HEK293 (cell line): ENCODE results near the gene MAP3K12.

Source experiments
- CTCF ChIA-PET: fragments of 350-600 bp; formaldehyde crosslinking; extraction: SDS; loops from one replicate; lab custom pipeline; 2021; ENCODE audit warnings: antibody characterized with exemption; lab: Yijun Ruan, JAX
- POLR2A ChIA-PET: fragments of 300-600 bp; formaldehyde crosslinking; extraction: SDS; loops from one replicate; lab custom pipeline; 2020; ENCODE audit warnings: antibody characterized with exemption, inconsistent platforms; lab: Yijun Ruan, JAX
- H3K27ac ChIP-seq: fragments of 200-500 bp; sonication (Bioruptor generic); 2 replicates; pipeline ENCODE4 v1.5.1; 2014; ENCODE audit warnings: low read depth, low read length, control low read depth, inconsistent platforms; ENCODE audit errors: extremely low read depth
- H3K36me3 ChIP-seq, 2 experiments: fragments of 200-500 bp in 1 of 2; sonication (Bioruptor generic) in 1 of 2; 1 replicate in 1 of 2; 2 replicates in 1 of 2; pipeline ENCODE4 v1.5.1; 2014 to 2017; ENCODE audit warnings: inconsistent platforms in 2 of 2, low read length in 2 of 2; ENCODE audit not compliant: control insufficient read depth in 2 of 2, insufficient read depth in 1 of 2
- H3K4me1 ChIP-seq: fragments of 200-500 bp; sonication (Bioruptor generic); 2 replicates; pipeline ENCODE4 v1.5.1; 2014; ENCODE audit warnings: mild to moderate bottlenecking, low read length, inconsistent platforms; ENCODE audit not compliant: control insufficient read depth, insufficient read depth
- H3K4me3 ChIP-seq: 2 replicates; pipeline ENCODE4 v1.5.1; 2011; ENCODE audit warnings: low read depth, mild to moderate bottlenecking, control low read depth, low read length, moderate library complexity
- H3K9me3 ChIP-seq: fragments of 200-500 bp; sonication (Bioruptor generic); 2 replicates; pipeline ENCODE4 v1.5.1; 2014; ENCODE audit warnings: low read depth, low read length, inconsistent platforms; ENCODE audit not compliant: control insufficient read depth, insufficient read depth
- ELK4 ChIP-seq: IDR thresholded peaks from 2 replicates; pipeline ENCODE4 v1.6.1; 2011; ENCODE audit warnings: mild to moderate bottlenecking, low read depth, low read length, borderline replicate concordance
- KLF10 ChIP-seq: fragments of 450-650 bp; IDR thresholded peaks from 2 replicates; pipeline ENCODE4 v1.5.1; 2018; ENCODE audit warnings: missing biosample characterization, mild to moderate bottlenecking, missing genetic modification characterization
- SP7 ChIP-seq: fragments of 450-650 bp; formaldehyde crosslinking; IDR thresholded peaks from 2 replicates; pipeline ENCODE4 v1.5.1; 2016; ENCODE audit warnings: missing biosample characterization, missing genetic modification characterization
- WT1 ChIP-seq: fragments of 450-650 bp; formaldehyde crosslinking; IDR thresholded peaks from 2 replicates; pipeline ENCODE4 v1.5.1; 2016; ENCODE audit warnings: missing biosample characterization, missing genetic modification characterization
- ZFP69B ChIP-seq: fragments of 450-650 bp; formaldehyde crosslinking; IDR thresholded peaks from 2 replicates; pipeline ENCODE4 v1.5.1; 2016; ENCODE audit warnings: missing biosample characterization, missing genetic modification characterization
- ZNF133 ChIP-seq: fragments of 450-650 bp; formaldehyde crosslinking; IDR thresholded peaks from 2 replicates; pipeline ENCODE4 v1.5.1; 2016; ENCODE audit warnings: missing biosample characterization, missing genetic modification characterization
- ZNF2 ChIP-seq: fragments of 450-650 bp; formaldehyde crosslinking; IDR thresholded peaks from 2 replicates; pipeline ENCODE4 v1.5.1; 2016; ENCODE audit warnings: missing biosample characterization, missing genetic modification characterization
- ZNF214 ChIP-seq: fragments of 450-650 bp; formaldehyde crosslinking; IDR thresholded peaks from 2 replicates; pipeline ENCODE4 v1.5.1; 2017; ENCODE audit warnings: missing biosample characterization, mild to moderate bottlenecking, missing genetic modification characterization, borderline replicate concordance
- ZNF223 ChIP-seq: fragments of 450-650 bp; formaldehyde crosslinking; IDR thresholded peaks from 2 replicates; pipeline ENCODE4 v1.5.1; 2016; ENCODE audit warnings: missing biosample characterization, missing genetic modification characterization
- ZNF391 ChIP-seq: fragments of 450-650 bp; formaldehyde crosslinking; IDR thresholded peaks from 2 replicates; pipeline ENCODE4 v1.5.1; 2016; ENCODE audit warnings: low read depth, missing biosample characterization, missing genetic modification characterization, borderline replicate concordance
- ZNF404 ChIP-seq: fragments of 450-650 bp; formaldehyde crosslinking; IDR thresholded peaks from 2 replicates; pipeline ENCODE4 v1.5.1; 2017; ENCODE audit warnings: missing biosample characterization, missing genetic modification characterization
- ZNF488 ChIP-seq: fragments of 450-650 bp; formaldehyde crosslinking; IDR thresholded peaks from 2 replicates; pipeline ENCODE4 v1.5.1; 2016; ENCODE audit warnings: missing biosample characterization, missing genetic modification characterization
- ZNF548 ChIP-seq: fragments of 450-650 bp; formaldehyde crosslinking; IDR thresholded peaks from 2 replicates; pipeline ENCODE4 v1.5.1; 2016; ENCODE audit warnings: missing biosample characterization, missing genetic modification characterization
- ZNF585B ChIP-seq: fragments of 450-650 bp; formaldehyde crosslinking; IDR thresholded peaks from 2 replicates; pipeline ENCODE4 v1.5.1; 2016; ENCODE audit warnings: missing biosample characterization, missing genetic modification characterization
- ZNF660 ChIP-seq: fragments of 450-650 bp; IDR thresholded peaks from 2 replicates; pipeline ENCODE4 v1.5.1; 2018; ENCODE audit warnings: missing biosample characterization, mild to moderate bottlenecking, missing genetic modification characterization
- ZNF664 ChIP-seq: fragments of 450-650 bp; formaldehyde crosslinking; IDR thresholded peaks from 2 replicates; pipeline ENCODE4 v1.5.1; 2016; ENCODE audit warnings: missing biosample characterization, missing genetic modification characterization
- ZNF677 ChIP-seq: fragments of 450-650 bp; IDR thresholded peaks from 2 replicates; pipeline ENCODE4 v1.5.0; 2018; ENCODE audit warnings: missing biosample characterization, mild to moderate bottlenecking, missing genetic modification characterization, moderate library complexity
- ZNF76 ChIP-seq: fragments of 450-650 bp; formaldehyde crosslinking; IDR thresholded peaks from 2 replicates; pipeline ENCODE4; 2016; ENCODE audit warnings: low read depth, missing biosample characterization, missing genetic modification characterization, borderline replicate concordance
- ZNF843 ChIP-seq: fragments of 450-650 bp; formaldehyde crosslinking; IDR thresholded peaks from 2 replicates; pipeline ENCODE4 v1.5.1; 2016; ENCODE audit warnings: missing biosample characterization, missing genetic modification characterization
- ZXDB ChIP-seq: fragments of 450-650 bp; formaldehyde crosslinking; IDR thresholded peaks from 2 replicates; pipeline ENCODE4 v1.5.1; 2016; ENCODE audit warnings: missing biosample characterization, missing genetic modification characterization
- TF ChIP-seq, protein P1 (sequence below): fragments of 450-650 bp; formaldehyde crosslinking; IDR thresholded peaks from 2 replicates; pipeline ENCODE4 v1.5.1; 2016; ENCODE audit warnings: missing biosample characterization, missing genetic modification characterization
- TF ChIP-seq, protein P2 (sequence below): fragments of 450-650 bp; formaldehyde crosslinking; IDR thresholded peaks from 2 replicates; pipeline ENCODE4 v1.5.1; 2016; ENCODE audit warnings: missing biosample characterization, missing genetic modification characterization

The MAP3K12 gene

GRCh38 chr12:53536962-53537361 is 37.7 kb upstream of the MAP3K12 start (continued):
- TF ChIP-seq, protein P1, sequence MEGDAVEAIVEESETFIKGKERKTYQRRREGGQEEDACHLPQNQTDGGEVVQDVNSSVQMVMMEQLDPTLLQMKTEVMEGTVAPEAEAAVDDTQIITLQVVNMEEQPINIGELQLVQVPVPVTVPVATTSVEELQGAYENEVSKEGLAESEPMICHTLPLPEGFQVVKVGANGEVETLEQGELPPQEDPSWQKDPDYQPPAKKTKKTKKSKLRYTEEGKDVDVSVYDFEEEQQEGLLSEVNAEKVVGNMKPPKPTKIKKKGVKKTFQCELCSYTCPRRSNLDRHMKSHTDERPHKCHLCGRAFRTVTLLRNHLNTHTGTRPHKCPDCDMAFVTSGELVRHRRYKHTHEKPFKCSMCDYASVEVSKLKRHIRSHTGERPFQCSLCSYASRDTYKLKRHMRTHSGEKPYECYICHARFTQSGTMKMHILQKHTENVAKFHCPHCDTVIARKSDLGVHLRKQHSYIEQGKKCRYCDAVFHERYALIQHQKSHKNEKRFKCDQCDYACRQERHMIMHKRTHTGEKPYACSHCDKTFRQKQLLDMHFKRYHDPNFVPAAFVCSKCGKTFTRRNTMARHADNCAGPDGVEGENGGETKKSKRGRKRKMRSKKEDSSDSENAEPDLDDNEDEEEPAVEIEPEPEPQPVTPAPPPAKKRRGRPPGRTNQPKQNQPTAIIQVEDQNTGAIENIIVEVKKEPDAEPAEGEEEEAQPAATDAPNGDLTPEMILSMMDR, result no peak
- TF ChIP-seq ZXDB, result no peak
- no peak for TF ChIP-seq ZNF843
- TF ChIP-seq ZNF677 (tag by site-specific recombination), result no peak
- TF ChIP-seq ZNF2 (tag by site-specific recombination), result no peak

DNA sequence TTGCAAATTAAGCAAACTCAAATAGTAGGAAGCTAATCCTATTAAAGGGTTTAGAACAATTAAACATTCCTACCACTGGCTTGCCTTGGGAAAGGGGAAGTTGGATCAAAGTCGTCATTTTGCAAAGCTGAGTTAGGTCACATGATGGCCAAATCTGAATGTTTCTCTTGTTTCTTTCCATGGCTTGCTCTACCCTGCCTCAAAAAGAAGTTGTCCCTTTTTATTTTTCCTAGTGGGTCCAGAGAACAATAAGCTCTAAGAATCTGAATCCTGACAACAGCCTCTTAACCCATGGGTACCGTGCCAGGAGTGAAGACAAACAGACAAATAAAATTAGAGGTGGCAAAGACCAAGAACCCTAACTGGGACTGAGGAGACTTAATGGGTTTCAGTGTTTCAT is 34.2 kb upstream of the MAP3K12 start:
- ChIA-PET CTCF (interaction anchor here (1.0 to 1.4 kb wide), 4 partner anchors 10 to 213 kb away, joined by 3 to 7 read pairs (median 4); partner anchors contain the start of gene ATP5MC2), POLR2A (interaction anchor here (0.6 kb wide), 1 partner anchor 51 kb away, joined by 6 read pairs; no protein-coding TSS in a partner anchor)
- no peaks in the 10 kb centered on the region for H3K9me3 ChIP-seq
- no peaks in the 10 kb centered on the region for H3K4me1 ChIP-seq
- H3K36me3 ChIP-seq, result peaks cover 41 to 60% of the 10 kb centered on the region in 2 experiments
- TF ChIP-seq ZNF214 (no peak), ZNF488 (tag by site-specific recombination) (no peak), ZNF548 (tag by site-specific recombination) (no peak), SP7 (tag by site-specific recombination) (no peak), ZNF660 (tag by site-specific recombination) (no peak), ZNF76 (no peak), KLF10 (tag by site-specific recombination) (no peak), WT1 (tag by site-specific recombination) (no peak), ZFP69B (no peak), ZNF133 (tag by site-specific recombination) (no peak), ZNF585B (tag by site-specific recombination) (no peak), ZNF391 (no peak), ZNF664 (tag by site-specific recombination) (no peak), ELK4 (no peak), ZNF404 (tag by site-specific recombination) (no peak), ZNF223 (no peak)
- TF ChIP-seq, protein P2, sequence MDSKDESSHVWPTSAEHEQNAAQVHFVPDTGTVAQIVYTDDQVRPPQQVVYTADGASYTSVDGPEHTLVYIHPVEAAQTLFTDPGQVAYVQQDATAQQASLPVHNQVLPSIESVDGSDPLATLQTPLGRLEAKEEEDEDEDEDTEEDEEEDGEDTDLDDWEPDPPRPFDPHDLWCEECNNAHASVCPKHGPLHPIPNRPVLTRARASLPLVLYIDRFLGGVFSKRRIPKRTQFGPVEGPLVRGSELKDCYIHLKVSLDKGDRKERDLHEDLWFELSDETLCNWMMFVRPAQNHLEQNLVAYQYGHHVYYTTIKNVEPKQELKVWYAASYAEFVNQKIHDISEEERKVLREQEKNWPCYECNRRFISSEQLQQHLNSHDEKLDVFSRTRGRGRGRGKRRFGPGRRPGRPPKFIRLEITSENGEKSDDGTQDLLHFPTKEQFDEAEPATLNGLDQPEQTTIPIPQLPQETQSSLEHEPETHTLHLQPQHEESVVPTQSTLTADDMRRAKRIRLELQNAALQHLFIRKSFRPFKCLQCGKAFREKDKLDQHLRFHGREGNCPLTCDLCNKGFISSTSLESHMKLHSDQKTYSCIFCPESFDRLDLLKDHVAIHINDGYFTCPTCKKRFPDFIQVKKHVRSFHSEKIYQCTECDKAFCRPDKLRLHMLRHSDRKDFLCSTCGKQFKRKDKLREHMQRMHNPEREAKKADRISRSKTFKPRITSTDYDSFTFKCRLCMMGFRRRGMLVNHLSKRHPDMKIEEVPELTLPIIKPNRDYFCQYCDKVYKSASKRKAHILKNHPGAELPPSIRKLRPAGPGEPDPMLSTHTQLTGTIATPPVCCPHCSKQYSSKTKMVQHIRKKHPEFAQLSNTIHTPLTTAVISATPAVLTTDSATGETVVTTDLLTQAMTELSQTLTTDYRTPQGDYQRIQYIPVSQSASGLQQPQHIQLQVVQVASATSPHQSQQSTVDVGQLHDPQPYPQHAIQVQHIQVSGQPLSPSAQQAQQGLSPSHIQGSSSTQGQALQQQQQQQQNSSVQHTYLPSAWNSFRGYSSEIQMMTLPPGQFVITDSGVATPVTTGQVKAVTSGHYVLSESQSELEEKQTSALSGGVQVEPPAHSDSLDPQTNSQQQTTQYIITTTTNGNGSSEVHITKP (tag by site-specific recombination), result no peak
- no peak overlapping the region for H3K4me3 ChIP-seq
- H3K27ac ChIP-seq, result no peak overlapping the region
